Neural crest cell (in vitro differentiated cells): ENCODE measurements around the gene TFRC. TPM values are rescaled to one million over a fixed set of nuclear protein-coding genes. Genes with fewer than 3 reads are reported as not detected.

Experiments used
- DNase-seq: peaks from one replicate; pipeline ENCODE4 v3.0.0; 2021; ENCODE audit warnings: low read depth, mixed read lengths, low spot score
- H3K27ac Mint-ChIP-seq: one replicate; pipeline ENCODE4 v1.8.0; 2021; ENCODE audit warnings: mild to moderate bottlenecking, mixed read lengths; ENCODE audit not compliant: unreplicated experiment
- H3K27me3 Mint-ChIP-seq: 2 replicates; pipeline ENCODE4 v1.8.0; 2021; ENCODE audit warnings: low read depth, mild to moderate bottlenecking, mixed read lengths
- H3K36me3 Mint-ChIP-seq: 2 replicates; pipeline ENCODE4 v1.8.0; 2021; ENCODE audit warnings: low read depth, mild to moderate bottlenecking, mixed read lengths
- H3K4me1 Mint-ChIP-seq: 2 replicates; pipeline ENCODE4 v1.8.0; 2021; ENCODE audit warnings: mixed read lengths
- H3K4me3 Mint-ChIP-seq: one replicate; pipeline ENCODE4 v1.8.0; 2021; ENCODE audit warnings: mild to moderate bottlenecking, mixed read lengths
- H3K9me3 Mint-ChIP-seq: 2 replicates; pipeline ENCODE4 v1.8.0; 2021; ENCODE audit warnings: mixed read lengths
- total RNA-seq: library from RNA; stranded (reverse); gene quantifications from 2 replicates; pipeline ENCODE4 v1.2.1, GENCODE V29; 2021
- TF ChIP-seq, protein P1 (sequence below): fragments of 200-600 bp; sonication (generic); conservative IDR thresholded peaks from 2 replicates; pipeline ENCODE4 v1.5.0; 2021; ENCODE audit warnings: antibody characterized with exemption, mild to moderate bottlenecking

The TFRC gene
- total RNA-seq, 1 donor from 2014 or later: 84.4 TPM

- no peak overlapping the region for H3K4me3 Mint-ChIP-seq
- no peaks in the 10 kb centered on the region for H3K9me3 Mint-ChIP-seq
- H3K4me1 Mint-ChIP-seq: peaks cover 7% of the 10 kb centered on the region
- no peaks in the 10 kb centered on the region for H3K27me3 Mint-ChIP-seq
- peaks cover 17% of the 10 kb centered on the region for H3K36me3 Mint-ChIP-seq
- TF ChIP-seq, protein P1, sequence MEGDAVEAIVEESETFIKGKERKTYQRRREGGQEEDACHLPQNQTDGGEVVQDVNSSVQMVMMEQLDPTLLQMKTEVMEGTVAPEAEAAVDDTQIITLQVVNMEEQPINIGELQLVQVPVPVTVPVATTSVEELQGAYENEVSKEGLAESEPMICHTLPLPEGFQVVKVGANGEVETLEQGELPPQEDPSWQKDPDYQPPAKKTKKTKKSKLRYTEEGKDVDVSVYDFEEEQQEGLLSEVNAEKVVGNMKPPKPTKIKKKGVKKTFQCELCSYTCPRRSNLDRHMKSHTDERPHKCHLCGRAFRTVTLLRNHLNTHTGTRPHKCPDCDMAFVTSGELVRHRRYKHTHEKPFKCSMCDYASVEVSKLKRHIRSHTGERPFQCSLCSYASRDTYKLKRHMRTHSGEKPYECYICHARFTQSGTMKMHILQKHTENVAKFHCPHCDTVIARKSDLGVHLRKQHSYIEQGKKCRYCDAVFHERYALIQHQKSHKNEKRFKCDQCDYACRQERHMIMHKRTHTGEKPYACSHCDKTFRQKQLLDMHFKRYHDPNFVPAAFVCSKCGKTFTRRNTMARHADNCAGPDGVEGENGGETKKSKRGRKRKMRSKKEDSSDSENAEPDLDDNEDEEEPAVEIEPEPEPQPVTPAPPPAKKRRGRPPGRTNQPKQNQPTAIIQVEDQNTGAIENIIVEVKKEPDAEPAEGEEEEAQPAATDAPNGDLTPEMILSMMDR: no peak
- no peak for DNase-seq
- H3K27ac Mint-ChIP-seq: no peak overlapping the region
Observed at GRCh38 chr3:196050597-196050996, 31.3 kb downstream of the TFRC start.

DNA sequence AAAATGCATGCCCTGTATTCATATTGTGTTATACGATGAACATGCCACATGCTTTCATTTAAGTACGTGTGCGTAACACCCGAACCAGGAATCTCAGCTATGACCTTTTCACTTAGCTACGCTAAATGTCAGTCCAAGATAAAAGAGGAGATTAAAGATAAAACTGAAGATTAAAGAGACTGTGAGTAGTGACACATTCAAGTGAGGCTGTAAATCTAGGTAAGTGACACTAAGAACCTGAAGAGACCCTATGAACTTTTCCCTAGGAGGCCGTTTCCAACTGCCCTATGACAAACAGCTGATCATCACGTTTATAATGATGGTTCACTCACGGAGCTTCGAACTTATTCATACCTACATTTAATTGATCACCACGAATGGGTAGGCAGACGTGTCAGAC is 32.2 kb downstream of the TFRC start:
- Mint-ChIP-seq H3K36me3 (peaks cover 16% of the 10 kb centered on the region), H3K4me1 (peaks cover 7% of the 10 kb centered on the region), H3K27ac (no peak overlapping the region), H3K9me3 (no peaks in the 10 kb centered on the region), H3K4me3 (no peak overlapping the region), H3K27me3 (no peaks in the 10 kb centered on the region)
- TF ChIP-seq, protein P1: no peak
- DNase-seq: no peak

DNA sequence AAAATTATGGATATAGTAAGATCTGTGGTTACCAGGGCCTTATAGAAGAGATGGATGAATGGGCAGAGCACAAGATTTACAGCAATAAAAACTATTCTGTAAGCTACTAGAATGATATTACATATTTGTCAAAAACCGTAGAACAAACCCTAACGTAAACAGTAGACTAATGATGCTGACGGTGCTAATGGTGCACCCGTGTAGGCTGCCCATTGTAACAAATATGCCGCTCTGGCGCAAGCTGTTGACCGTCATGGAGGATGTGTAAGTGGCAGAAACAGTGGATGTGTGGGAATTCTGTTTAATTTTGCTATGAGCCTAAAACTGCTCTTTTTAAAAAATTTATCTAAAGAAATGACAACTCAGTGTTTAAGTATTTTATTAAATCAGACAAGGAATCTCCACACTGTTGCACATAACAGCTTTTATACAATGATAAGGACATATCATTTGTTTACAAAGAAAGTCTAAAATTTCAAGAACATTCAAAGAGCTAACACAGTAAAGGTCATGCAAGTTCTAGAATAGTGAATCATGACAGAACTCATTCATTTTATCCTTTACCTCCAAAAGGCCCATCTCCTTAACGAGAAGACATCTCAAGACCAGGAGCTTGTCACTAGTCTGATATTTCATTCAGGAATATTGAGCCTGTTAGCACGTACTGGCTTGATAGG is 32.8 kb downstream of the TFRC start:
- TF ChIP-seq, protein P1: no peak
- Mint-ChIP-seq H3K36me3 (peaks cover 13% of the 10 kb centered on the region), H3K27me3 (no peaks in the 10 kb centered on the region), H3K4me3 (no peak overlapping the region), H3K4me1 (peaks cover 7% of the 10 kb centered on the region), H3K9me3 (no peaks in the 10 kb centered on the region), H3K27ac (no peak overlapping the region)
- no peak for DNase-seq

GRCh38 chr3:196047391-196048030 is 34.4 kb downstream of the TFRC start:
- no peak overlapping the region for H3K27ac Mint-ChIP-seq
- H3K4me3 Mint-ChIP-seq: no peak overlapping the region
- H3K9me3 Mint-ChIP-seq: no peaks in the 10 kb centered on the region
- TF ChIP-seq, protein P1: no peak
- no peaks in the 10 kb centered on the region for H3K27me3 Mint-ChIP-seq
- no peak for DNase-seq
- H3K4me1 Mint-ChIP-seq: peaks cover 7% of the 10 kb centered on the region
- H3K36me3 Mint-ChIP-seq: peaks cover 14% of the 10 kb centered on the region

GRCh38 chr3:196044513-196044912 is 37.4 kb downstream of the TFRC start:
- no peaks in the 10 kb centered on the region for H3K4me1 Mint-ChIP-seq
- TF ChIP-seq, protein P1: no peak
- H3K4me3 Mint-ChIP-seq: no peak overlapping the region
- peaks cover 4% of the 10 kb centered on the region for H3K9me3 Mint-ChIP-seq
- no peak overlapping the region for H3K27ac Mint-ChIP-seq
- peaks cover 2% of the 10 kb centered on the region for H3K27me3 Mint-ChIP-seq
- H3K36me3 Mint-ChIP-seq: peaks cover 20% of the 10 kb centered on the region
- DNase-seq: no peak
